HG03521 (cell line): ENCODE data around the gene SPATA20.

Experiments
- ATAC-seq: cut with Tn5 transposase; IDR thresholded peaks from one replicate; pipeline ENCODE4 v1.9.1; 2021; ENCODE audit warnings: mild to moderate bottlenecking, moderate library complexity; ENCODE audit not compliant: unreplicated experiment

Gene SPATA20

DNA sequence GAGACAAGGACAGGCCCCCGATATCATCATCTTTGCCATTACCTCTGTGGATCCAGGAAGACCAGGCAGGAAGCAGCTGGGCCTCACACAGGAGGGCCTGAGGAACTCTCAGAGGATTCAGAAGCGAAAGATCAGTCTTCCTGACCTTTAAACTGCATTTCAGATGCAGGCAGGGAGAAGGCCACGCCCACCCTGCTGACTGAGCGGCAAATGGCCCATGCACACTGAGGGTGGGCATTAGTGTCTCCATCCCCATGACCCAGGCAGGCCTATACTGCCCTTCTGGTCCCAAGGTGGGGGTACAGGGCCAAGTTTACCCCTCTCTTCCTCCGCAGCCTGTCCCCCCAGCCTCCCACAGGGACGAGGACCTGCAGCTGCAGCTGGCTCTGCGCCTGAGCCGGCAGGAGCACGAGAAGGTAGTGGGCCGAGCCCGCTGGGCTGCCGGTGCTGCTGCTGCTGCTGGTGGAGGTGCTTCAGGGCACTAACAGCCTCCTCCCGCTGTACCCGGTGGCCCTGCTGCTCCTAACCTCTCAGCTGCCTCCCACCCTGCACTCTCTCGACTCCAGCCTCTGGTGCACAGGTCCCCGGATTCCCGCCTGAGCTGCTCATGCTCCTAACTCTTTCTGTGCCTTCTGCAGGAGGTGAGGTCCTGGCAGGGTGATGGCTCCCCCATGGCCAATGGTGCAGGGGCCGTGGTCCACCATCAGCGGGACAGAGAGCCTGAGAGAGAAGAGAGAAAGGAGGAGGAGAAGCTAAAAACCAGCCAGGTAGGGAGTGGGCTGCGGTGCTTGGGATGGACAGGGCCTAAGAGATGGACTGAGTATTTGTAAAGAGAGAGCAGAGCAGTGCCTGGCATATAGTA is 8.2 kb upstream of the SPATA20 start:
- no peak for ATAC-seq

DNA sequence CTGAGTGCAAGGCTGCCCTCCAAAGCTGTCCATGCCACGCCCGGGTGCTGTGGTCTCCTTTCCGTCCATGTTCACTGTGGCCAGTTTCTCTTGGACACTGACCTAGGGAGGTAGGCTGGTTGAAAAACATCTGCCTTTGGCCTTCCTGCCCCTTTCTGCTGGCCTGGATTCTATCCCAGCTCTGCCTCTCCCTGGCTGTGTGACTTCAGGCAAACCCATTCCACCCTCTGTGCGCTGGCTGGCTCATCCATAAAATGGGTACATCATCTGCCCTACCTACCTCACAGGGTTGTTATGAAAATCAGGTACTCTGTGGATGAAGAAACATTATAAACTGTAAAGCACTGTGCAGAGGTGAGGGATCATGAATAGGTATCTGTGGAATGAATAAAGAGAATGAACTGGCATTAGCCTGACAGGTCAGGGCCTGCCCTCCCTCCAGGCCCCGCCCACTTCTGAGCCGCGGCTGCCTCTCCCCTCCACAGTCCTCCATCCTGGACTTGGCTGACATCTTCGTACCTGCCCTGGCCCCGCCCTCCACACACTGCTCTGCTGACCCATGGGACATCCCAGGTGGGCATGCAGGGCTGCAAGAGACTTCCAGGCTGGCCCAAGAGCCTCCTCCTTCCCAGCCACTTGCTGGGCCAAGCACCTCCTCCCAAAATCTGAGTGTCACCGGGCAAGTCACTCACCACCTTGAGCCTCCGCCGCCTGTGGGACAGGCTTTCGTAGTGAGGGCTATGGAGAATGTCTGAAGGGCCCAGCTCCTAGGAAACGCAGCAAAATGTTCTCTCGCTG is 7.0 kb upstream of the SPATA20 start:
- ATAC-seq = no peak

- no peak for ATAC-seq
Observed at GRCh38 chr17:50540560-50541401, 6.2 kb upstream of the SPATA20 start.

DNA sequence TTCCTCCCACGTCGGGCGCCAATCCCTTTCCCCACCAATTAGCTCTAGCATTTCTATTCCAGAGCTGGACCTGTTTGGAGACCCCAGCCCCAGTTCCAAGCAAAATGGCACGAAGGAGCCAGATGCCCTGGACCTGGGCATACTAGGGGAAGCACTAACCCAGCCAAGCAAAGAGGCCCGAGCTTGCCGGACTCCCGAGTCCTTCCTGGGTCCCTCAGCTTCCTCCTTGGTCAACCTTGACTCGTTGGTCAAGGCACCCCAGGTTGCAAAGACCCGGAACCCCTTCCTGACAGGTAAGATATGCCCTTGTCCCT is 5.6 kb upstream of the SPATA20 start:
- ATAC-seq = no peak

DNA sequence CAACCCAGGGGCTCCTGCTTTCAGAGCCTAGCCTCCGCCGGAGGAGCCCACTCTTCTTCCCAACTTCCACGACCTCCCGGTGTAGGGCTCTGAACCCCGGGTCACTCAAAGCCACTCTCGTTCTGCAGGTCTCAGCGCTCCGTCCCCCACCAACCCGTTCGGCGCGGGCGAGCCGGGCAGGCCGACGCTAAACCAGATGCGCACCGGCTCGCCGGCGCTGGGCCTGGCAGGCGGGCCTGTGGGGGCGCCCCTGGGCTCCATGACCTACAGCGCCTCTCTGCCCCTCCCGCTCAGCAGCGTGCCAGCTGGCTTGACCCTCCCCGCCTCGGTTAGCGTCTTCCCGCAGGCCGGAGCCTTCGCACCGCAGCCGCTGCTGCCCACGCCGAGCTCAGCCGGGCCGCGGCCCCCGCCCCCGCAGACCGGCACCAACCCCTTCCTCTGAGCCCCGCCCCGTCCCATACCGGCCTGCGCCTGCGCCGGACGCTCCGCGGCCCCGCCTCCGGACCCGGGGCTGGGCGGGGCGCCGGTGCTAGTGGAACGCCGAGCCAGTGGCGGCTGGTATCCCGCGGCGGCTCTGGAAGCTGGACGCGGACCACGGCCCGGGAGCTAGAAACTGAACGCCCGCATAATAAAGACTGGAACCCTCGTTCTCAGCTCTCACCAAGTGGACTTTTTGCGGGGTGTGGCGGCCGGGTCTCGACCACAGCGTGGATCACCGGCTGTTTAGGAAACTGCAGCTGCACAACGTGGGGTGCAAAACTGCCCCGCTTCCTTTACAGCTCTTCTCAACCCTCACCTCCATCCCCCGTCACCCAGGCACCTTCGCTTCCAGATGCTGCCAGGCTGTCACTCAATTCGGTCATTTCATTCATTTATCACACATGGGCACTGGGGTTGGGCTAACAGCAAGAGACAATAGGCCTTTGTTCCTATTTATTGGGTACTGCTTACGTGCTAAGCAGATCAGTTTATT is 5.0 kb upstream of the SPATA20 start:
- peak; percentile 83 for ATAC-seq

DNA sequence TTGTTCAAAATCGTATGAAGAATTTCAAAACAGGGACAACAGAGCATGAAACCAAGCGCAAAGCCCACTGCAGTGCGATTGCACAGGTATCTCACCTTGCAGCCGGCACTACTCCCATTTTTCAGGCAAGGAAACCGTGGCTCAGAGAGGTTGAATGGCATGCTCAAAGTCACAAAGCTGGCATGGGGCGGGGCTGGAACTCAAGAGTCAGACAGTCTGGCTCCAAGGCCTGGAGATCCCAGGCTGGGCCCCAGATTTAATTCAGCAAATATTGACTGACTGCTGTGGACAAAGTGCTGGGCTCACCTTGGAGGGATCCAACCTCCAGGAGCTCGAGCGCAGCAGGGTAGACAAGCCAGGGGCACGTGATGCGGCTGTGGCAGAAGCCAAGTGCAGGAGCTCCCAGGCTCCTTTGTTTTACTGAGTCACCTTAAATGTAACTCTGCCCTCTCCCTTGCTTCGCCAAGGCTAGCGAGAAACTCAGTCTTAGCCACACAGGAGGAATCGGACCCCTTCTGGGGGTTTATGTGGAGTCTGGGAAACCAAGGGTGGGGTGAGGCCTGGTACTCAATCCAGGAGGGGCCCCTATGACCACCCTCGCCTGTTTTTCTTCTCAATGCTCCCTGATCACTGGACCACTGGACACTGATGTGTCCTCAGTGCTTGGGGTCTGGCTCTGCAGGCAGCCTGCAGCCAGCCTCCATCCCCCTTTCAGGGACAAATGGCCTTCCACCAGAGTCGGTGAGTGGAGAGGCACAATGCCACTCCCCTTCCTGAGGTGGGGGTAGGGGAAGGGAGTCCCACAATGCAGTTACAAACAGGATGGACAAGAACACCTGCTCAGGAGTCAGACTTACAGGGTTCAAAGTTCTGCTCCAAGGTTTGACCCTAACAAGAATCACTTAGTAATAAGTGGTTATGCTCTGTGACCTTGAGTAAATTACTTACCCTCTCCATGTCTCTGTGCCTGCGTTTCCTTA is 3.9 kb upstream of the SPATA20 start:
- no peak for ATAC-seq

DNA sequence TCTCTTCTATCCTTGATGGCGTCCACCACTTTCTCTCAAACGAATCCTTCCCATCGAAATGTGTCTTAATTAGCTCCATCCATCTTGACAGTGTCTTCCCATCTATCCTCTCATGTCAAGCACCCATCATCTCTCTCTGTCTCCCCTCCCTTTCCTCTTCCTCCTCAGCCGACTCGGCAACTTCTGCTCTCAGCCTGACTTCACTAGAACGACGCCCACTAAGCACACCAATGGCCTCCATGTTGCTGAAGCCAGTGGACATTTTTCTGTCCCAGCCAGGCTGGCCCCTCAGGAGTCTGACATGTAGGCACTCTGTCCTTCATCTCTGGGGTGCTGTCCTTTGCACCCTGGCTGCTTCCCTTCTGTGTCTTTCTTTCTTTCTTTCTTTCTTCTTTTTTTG is 2.5 kb upstream of the SPATA20 start:
- no peak for ATAC-seq

DNA sequence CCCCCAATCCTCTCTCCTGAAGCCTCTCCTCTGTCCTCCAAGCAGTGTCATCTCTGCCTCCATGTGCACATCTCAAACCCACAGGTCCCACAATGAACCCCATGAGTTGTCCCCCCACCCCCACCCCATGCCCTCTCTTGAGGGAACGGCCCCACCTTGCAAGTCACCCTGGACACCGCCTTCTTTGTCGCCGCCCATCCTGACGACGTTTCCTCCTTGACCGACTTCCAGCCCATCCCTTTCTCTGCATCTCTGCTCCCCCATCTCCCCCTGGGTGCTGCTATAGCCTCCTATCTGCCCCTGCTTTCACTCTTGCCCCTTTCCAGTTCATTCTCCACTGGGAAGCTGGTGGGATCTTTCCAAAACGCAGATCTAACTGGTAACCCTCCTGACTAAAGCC is 1.7 kb upstream of the SPATA20 start:
- no peak for ATAC-seq

GRCh38 chr17:50546701-50547034 is 306 bp upstream of the SPATA20 start:
- no peak for ATAC-seq

- no peak for ATAC-seq
Observed at GRCh38 chr17:50547736-50548083, 736 bp downstream of the SPATA20 start.

DNA sequence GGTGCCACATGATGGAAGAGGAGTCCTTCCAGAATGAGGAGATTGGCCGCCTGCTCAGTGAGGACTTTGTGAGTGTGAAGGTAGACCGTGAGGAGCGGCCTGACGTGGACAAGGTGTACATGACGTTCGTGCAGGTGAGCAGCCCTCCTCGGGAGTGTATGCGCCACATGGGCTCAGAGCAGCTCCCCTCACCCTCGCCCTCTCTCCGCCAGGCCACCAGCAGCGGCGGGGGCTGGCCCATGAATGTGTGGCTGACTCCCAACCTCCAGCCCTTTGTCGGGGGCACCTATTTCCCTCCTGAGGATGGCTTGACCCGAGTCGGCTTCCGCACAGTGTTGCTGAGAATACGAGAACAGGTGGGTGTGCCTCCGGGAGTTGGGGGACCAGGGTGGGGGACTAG is 1.9 kb downstream of the SPATA20 start:
- ATAC-seq = no peak

- ATAC-seq = no peak
Observed at GRCh38 chr17:50549256-50549941, 2.4 kb downstream of the SPATA20 start.

GRCh38 chr17:50549969-50550368 is 3.0 kb downstream of the SPATA20 start:
- no peak for ATAC-seq

GRCh38 chr17:50550661-50551432 is 3.9 kb downstream of the SPATA20 start:
- no peak for ATAC-seq

GRCh38 chr17:50551433-50551815 is 4.5 kb downstream of the SPATA20 start:
- ATAC-seq = no peak

- no peak for ATAC-seq
Observed at GRCh38 chr17:50551884-50552283, 4.9 kb downstream of the SPATA20 start.

DNA sequence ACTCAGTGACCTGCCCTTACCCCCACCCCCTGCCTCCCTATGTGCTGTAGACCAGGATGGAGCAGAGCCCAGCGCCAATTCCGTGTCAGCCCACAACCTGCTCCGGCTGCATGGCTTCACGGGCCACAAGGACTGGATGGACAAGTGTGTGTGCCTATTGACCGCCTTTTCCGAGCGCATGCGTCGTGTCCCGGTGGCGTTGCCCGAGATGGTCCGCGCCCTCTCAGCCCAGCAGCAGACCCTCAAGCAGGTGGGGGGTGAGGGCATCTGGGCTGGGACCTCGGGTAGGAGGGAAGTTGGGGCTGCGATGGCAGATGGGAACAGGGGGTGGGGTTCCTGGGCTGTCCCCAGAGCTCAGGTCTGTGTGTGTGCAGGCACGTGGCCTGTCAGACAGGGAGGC is 7.2 kb downstream of the SPATA20 start:
- no peak for ATAC-seq

- ATAC-seq = no peak
Observed at GRCh38 chr17:50556803-50557202, 9.8 kb downstream of the SPATA20 start.
